ENCODE measurements around the gene SMOC2.

SMOC2 gene

DNA sequence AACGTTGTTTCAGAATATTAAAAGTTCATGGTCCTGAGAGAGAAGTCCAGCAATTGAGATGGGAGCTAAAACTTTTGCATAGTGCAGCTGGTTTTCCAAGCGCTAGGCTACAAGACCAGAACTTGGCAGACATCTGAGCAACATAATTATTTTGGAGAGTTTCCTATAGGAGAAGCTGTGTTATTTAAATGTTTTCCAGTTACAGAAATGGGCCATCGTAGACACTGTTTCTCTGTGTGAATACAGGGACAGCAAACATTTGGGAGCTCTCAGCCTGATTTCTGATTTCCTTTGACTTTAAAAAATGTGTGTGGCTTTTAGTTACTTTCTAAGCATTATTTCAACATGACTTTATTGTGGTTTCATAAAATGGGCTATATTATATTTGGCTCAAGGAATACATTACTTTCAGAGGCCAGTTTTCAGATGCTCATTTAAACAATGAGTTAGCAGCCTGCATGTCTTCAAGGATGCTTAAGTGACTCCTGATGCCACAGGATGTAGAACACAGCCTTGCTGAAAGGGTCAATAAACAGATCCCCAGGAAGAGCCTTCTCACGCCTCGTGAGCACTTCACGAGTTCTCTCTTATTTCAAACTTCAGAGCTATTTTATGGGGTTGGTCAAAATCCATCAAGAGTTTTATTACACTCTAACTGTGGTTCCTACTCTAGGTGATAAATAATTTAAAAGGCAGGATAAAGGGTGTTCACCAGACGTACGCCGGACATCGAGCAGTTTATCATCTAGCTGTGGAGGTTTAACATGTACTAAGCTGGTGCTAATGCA is 193.8 kb downstream of the SMOC2 start:
- no peak for DNase-seq

DNA sequence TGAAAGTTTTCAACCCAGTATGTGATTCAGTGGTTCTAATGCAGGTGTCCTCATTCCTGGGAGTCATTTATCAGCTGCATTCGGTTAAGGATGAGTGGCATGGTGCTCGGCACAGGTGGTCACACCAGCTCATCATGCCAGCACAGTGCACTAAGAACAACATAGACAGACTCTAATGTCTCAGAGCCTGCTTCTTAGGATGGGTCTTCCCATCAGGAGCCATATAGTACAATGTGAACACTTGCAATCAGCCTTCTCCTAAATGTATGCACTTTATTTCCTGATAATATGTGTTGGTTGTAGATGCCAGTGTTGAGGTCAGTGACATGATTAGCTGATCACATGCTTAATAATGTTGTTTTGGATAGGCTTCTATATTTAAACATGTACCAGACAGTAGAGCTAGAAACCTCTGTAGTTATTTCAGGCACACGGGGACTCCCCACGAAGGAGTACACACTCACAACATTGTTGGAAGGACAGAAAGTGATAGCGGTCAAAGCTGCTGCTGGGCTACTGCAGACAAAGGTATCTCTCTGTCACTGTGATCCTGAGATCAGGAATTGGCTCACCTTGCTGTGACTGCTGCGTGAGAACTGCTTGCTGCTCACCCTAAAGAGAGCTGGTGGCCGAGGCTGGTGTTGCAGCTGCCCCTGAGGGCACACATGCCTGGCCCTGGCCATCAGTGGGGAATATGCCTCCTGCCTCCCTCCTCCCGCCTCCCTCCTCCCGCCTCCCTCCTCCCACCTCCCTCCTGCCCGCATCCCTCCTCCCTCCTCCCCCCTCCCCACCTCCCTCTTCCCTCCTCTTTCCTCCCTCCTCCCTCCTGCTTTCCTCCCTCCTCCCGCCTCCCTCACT is 195.4 kb downstream of the SMOC2 start:
- DNase-seq: no peak

DNA sequence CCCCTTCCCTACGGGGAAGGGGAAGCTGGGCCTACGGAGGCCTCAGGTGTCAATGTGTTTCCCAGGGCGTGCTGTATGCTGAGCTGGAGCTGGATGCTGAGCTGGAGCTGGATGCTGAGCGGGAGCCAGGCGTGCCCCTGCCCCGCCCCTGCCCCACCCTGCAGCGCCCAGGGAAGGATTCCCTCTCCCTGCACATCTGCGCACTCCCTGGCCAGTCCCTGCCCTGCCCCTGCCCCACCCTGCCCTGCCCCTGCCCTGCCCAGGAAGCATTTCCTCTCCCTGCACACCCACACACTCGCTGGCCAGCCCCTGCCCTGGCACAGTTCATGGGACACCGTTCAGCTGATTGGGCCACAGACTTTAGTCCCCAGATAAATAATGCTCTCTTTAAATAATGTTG is 196.8 kb downstream of the SMOC2 start:
- DNase-seq: no peak

DNA sequence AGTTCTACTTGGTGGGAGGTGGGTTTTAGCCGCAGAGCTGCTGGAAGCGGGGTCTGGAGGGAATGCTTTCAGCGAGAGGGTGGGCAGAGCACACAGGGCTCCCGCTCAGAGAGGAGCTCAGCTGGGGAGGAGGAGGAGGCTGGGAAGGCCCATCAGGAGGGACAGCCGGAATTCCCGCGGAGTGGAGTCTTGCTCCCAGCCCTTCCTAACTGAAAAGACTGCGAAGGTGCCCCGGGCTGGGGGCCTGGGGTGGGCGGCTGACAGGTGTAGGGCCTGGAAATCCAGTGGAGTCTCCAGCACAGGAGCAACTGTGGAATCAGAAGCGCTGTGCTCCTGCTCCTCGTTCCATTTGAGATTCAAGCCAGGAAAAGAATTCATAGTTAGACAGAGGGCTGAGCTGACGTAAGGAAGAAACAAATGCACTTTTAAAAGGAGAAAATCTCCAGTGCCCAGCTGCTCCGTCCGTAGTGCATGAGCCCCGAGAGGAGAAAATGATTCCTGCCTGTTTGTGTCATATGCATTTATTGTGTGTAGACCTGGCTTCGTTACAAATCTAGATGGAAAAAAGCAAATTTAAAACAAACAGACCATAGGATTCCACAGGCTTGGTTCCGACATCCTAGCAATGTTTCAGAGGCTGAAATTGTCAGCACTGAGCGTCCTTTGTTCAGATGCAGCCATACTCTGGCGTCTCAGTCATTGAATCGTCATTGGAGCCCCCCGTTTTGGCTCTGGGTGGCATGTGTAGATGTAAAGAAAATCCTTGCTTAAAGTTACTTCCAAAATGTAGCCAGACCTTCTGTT is 197.7 kb downstream of the SMOC2 start:
- no peak for DNase-seq

DNA sequence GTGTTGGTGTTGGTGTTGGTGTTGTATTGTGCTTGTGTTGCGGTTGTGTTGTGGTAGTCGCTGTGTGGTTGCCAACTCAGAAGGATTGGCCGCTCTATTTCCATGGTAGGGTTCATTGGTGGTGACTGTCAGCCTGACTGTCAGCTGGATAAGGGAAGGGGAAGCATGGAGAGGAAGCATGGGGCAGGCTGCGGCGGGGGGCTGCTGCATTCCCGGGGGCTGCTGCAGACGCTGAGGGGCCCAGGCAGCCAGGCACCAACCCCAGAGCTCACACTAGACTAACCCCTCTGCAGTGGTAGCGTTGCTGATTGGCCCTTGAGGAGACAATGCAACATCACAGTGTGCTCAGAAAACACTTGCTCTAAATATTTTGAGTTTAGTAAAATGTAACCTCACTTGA is 199.2 kb downstream of the SMOC2 start:
- DNase-seq: no peak

DNA sequence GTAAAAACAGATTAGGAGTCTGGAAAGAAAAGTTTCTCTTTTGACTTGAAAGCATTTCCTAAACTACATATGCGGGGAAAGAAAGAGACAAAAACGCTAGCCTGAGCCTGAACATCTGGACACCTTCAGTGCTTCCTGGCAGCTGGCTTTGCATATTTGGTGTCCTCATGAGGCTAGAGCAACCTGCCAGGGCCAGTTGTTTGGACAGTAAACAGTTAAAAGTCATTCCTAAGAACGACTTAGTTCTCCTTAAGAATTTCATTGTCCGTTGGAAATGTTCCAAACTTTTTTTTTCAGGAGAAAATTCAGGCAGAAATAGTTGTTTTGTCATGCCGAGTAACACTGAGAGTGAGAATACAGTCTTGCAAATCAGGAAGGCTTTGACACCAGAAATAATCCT is 199.8 kb downstream of the SMOC2 start:
- DNase-seq: no peak

DNA sequence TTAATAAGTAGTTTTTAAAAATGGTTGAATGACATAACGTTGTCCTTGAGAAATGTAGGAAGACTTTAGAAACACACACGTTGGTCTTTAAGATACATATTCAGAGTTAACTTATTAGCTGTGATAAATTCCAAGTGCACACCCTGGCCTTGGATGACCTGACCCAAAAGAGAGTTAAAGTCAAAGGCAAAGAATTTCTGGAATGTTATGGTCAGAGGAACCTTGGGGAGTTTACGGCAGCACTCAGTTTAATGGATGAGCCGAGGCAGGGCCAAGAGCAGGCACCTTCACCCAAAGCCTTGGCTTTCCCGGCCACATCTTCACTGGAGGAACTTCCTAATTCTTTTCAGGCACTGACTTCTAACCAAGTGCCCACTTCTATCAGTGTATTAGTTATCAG is 200.5 kb downstream of the SMOC2 start:
- DNase-seq: no peak

DNA sequence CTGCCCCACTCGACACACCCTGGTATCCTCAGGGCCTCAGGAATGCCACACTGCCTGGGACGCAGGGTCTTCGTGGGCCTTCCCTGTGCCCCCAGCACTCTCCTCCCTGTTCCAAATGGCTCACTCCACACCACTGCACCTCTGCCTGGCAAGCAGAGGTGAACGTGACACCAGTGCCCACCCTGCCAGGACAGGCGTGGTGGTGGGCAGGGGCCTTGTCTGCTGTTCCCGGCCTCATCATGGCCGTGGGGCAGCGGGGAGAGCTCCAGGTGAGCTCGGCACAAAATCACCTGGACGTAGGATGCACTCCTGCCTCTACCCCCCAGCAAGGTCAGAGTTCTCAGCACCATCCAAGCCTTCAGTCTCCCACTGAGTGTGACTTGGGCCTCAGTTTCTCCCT is 202.4 kb downstream of the SMOC2 start:
- no peak for DNase-seq

DNA sequence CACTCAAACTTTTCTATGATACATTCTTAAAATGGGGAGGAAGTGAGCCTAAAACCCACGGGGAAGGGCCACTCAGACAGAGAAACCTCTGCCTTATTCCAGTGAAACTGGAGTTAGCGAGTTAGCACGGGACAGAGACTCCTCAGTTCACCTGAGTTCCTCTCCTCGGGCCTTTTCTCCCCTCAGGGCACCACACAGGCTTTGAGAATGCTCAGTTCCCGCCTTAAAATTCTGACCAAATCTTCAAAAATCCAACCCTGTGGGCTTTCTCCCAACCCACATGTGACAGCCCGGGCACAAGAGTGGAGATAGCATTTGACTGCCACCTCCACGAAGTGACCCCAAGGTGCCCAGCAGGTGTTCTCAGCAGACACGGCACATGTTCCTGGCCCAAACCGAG is 204.3 kb downstream of the SMOC2 start:
- no peak for DNase-seq

DNA sequence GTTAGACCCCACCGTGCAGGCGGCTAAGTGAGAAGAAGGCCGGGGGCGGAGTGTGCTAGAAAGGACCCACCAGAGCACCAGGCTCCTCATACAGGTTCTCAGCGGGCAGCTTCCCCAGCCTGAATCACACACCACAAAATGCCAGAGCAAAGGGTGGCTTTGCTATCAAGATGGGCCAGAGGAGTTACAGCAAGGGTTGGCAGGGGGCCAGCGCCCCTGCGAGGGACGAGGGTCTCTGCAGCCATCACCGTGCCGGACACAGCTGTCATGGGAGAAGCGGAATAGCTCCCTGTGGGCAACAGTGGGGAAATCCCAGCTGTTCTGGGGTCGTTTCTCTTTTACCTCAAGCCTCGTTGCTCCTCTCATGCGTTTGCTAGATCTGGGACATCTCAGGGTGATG is 206.3 kb downstream of the SMOC2 start:
- DNase-seq: no peak

DNA sequence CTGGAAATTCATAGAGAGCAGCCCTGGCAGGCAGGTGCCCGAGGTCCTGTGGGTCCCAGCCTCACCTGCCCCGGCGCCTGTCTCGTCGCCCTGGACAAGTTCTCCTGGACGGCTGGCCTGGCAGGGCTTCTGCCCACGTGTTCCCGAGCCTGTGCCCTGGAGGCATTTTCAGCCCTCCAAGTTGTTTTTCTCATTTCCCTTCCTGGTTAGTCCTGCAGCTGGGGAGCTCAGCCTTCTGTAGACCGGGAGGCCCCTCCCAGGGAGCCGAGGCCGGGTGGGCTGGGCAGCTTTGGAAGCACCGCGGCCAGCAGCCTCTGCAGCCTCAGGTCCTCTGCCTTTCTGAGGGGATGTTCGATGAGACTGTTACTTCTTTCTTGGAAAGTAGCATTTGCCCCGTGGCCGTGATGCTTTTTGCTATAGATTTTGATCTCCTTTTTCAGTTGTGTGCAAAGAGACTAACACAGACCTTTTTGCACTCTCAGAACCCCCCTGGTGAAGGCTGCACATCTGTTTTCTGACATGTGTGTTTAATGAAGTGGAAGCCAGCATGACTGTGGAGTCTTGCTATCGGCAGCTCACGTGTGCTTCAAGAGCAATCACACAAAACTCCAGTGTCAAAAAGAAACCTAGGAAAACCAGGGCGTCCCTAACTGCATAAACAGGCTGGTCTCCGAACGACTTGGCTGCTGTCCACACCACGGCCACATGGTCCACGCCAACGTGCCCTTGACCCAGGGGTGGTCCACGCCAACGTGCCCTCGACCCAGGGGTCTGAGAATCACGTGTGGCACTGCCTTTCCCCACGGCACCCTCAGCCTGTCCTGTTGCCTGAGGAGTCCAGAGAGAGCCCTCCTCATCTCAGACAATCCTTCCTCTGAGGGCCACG is 207.5 kb downstream of the SMOC2 start:
- DNase-seq: no peak

DNA sequence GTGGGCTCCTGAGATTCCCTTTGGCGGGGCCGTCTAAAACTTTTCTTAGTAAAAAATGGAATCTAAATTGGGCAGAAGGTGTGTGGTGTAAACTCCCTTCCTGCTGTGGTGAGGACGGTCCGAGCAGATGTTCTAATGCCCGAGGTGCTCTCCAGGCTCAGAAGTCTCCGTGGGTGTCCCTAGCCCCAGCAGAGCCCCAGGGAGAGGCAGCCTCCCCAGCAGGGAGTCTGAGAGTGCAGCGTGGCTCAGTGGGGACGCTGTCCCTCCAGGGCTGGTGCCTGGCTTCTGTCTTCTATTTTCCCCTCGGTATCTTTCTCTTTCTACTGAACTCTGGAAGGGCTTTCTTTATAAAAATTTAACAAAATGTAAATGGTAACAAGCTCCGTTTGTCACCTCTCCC is 208.2 kb downstream of the SMOC2 start:
- DNase-seq: no peak

DNA sequence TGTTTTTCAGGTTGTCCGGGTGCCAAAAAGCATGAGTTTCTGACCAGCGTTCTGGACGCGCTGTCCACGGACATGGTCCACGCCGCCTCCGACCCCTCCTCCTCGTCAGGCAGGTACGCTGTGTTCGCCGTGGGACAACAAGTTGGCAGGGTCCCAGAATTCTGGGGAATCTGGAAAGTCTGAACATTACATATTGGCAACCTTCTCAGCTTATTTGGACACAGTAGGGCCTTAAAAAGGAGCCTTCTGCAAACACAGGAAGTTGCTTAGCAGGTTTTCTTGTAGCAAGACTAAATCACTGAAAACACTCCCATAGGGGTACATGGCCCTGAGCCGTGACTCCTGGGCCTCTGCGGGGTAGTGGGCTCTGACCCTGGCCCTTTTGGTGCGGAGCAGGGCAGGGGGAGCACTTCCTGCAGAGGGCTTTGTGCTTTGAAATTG is 209.7 kb downstream of the SMOC2 start:
- DNase-seq: no peak

DNA sequence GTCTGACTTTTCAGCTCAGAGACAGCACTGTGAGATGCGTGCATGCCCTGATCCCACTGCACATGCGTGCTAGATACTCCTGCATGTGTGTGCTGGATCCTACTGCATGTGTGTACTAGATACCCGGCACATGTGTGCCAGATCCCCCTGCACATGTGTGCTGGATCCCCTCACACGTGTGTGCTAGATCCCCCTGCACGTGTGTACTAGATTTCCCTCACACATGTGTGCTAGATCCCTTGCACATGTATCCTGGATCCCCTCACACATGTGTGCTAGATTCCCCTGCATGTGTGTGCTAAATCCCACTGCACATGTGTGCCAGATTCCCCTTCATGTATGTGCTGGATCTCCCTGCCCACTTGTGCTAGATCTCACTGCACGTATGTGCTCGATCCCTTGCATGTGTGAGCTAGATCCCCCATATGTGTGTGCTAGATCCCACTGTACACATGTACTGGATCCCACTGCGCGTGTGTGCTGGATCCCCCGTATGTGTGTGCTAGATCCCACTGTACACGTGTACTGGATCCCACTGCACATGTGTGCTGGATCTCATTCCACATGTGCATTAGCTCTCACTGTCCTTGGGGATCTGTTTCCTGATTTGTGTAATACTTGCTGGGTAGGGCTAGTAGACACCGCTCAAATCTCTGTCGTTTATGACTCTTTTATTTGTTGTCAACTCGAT is 214.6 kb downstream of the SMOC2 start:
- no peak for DNase-seq

DNA sequence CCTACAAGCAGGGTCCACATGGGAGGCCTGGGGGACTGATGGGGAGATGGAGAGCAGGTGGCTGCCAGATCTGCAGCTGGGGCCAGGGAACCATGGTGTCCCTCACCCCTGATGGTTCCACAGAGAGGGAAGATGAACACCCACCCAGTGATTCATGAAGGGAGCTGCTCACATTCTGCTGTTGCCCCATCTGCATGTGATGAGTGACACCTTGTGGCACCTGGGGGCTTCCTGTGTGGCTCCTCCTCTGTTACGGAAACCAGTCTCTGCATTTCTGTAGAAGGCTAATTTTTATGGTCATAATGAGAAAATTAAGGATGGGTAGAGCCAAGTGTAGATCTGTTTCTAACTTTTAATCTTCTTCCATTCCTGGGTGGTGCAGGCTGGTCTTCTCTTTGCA is 217.1 kb downstream of the SMOC2 start:
- no peak for DNase-seq

DNA sequence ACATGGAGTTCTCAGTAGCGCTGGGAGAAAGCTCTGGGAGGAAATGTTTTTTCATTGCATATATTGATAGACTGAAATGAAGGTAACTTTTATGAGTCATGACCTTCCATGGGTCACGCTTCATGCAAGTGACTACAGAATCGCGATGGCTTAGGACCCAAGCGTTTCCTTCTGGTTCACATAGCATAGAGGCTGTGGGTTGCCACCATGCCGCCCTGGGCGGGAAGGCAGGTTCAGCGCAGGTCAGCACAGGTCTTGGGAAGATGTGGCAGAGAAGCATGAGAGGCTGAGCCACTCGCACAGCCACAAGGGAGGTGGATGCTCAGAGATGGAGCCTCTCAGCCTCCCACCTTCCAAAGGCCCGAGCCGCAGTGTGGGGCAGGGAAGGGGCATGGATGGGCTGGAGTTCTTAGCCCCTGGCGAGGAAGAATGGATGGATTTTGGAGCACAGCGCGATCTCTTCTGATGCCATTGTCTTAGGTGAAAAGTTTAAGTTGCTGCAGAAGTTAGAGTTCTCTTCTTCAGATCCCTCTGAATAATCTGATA is 219.5 kb downstream of the SMOC2 start:
- DNase-seq: no peak

DNA sequence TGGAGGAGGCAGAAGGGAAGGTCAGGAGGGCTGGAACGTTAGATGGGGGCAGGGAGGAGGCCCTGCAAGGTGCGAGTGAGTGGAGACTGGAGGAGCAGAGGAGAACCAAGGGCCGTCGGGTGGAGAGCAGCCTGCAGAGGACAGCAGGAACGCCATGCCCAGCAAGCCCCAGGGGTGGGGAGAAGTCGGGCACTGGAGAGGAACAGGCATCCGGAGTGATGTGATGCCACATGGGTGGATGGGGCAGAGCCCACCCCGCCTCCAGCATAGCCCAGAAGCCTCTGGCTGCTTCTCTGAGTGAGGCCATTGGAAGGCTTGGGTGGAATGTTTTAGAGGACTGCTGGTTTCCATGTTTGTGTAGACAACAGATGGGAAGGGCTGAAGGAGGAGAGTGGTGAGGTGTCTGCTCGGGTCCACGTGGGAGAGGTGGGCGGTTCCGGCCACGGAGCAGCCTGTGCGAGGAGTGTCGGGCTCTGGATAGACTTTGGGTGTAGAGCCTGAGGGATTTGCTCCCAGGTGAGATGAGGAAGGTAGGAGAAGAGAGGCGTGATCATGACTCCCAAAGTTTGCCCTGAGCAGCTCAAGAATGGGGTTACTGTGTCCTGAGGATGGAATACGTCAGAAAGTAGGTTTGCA is 221.4 kb downstream of the SMOC2 start:
- DNase-seq: no peak

DNA sequence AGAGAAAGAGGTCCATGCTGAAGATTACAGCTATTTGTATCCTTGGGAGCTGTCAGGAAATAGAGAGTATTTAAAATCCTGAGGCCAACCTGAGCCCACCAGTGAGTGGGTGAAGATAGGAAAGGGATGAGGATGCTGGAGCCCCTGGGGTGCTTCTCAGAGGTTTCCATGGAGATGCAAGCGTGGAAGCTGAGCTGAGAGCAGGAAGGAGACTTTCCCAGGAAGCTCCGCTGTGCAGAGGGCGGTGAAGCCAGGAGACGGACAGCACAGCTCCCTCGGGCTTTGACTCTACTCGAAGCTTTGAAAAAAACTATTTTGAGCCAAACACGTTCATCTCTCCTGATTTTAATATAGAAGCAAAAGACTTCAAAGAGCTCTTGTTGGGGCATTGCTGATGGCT is 222.1 kb downstream of the SMOC2 start:
- DNase-seq: no peak

DNA sequence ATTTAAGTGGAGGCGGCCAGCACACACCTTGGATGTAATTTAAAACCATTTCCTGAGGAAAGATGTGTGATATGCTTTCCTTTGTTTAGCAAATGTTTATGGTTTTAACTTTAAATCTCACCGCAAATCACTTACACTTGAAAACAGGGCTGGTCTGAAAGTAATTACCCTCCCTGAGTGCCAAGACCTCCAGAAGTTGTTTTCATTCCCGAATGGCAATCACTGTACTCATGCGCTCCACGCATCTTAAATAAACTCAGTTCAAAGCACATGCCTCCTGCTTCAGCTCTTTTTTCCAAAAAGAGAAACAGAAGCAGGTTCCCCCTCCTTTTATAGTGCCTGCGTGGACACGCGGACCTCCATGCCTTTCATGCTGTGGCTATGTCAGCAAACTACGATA is 224.0 kb downstream of the SMOC2 start:
- no peak for DNase-seq

DNA sequence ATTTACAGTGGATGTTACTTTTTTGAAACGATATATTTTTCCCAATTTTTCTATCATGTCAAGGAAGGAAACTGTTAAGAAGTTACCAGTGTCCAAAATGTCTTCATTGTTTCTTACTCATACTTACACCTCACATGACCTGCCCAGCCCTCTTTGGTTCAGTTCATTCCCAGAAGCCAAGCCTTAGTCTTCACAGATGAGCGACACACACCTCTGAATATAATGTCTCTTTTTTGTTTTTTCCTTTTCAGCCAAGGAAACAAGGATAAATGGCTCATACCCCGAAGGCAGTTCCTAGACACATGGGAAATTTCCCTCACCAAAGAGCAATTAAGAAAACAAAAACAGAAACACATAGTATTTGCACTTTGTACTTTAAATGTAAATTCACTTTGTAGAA is 225.2 kb downstream of the SMOC2 start:
- DNase-seq: no peak
